ENCODE results near the gene FAM217B.

Gene FAM217B, protein sequence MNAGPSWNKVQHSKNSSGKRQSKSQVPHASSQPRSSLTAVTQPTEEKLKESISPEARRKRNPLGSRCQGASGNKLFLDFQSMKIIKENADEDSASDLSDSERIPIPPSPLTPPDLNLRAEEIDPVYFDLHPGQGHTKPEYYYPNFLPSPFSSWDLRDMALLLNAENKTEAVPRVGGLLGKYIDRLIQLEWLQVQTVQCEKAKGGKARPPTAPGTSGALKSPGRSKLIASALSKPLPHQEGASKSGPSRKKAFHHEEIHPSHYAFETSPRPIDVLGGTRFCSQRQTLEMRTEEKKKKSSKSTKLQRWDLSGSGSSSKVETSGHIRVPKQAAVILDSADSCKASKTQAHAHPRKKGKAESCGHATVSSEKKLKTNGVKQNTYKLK

DNA sequence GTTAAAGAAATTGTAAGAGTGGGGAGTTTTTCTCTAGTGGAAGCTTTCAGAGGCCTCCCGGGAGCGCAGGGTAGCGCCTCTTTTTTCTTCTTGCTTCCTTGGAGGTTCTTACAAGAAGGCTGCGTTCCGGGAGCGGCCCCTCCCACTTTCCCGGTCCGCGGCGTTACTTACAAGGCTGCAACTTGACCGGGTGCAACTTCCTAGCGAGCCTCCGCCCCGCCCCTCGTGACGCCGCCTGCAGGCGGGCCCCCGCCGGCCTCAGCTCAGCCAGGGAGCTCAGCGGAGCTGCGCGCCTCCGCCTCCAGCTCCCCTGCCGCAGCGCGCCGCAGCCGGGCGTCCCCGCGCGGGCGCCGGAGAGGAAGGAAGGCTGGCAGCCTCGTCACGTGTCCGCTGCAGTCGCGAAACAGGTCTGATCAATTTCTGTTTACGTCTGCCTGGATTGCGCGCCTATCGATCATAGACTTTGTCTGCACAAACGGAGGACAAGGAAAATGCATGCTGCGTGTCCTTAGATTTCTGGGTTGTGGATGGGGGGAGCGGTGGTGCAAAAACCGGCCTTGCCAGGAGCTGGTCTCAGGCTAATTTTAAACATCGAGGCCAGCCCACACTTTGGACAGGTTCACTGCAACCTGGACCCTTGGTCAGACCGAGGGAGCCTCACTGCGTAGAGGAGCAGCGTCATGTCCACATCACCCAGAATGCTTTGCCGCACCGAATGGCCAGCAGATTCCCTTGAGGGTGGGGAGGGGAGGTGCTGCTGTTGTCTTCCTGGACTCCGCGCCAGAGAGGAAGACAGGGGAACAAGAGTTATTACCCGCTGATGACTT, at the start of gene FAM217B, which contains the start of gene PPP1R3D:
Gene FAM217B, plus strand, starts transcription at position 261 of the 827 bp plus-strand sequence. CDS start 3,555 bp downstream, outside the sequence.
Gene PPP1R3D, minus strand, starts transcription at position 177 of the 827 bp plus-strand sequence. CDS start 374 bp downstream, outside the sequence.
- DNase-seq (ENCODE audit: low read depth in 2 of 2), result peak; percentile 76 to 89

DNA sequence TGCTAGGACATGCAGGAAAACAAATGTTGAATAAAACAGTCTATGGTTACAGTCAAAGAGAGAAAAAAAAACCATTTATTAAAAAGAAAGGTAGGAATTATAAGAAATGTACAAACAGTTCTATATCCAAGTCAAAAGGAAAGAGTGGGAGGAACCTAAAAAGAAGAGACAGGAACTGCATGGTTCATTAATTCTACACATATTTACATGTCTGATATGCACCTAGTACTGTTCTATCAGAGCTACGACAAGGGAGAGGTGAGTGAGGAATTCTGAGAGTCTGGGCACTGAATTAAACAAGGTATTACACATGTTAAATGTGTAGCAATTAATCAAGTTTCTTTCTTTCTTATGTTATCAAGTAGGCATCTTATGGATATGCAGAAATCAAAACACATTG, 48.6 kb upstream of the FAM217B start:
- no peak for DNase-seq (ENCODE audit: low read depth in 2 of 2)

DNA sequence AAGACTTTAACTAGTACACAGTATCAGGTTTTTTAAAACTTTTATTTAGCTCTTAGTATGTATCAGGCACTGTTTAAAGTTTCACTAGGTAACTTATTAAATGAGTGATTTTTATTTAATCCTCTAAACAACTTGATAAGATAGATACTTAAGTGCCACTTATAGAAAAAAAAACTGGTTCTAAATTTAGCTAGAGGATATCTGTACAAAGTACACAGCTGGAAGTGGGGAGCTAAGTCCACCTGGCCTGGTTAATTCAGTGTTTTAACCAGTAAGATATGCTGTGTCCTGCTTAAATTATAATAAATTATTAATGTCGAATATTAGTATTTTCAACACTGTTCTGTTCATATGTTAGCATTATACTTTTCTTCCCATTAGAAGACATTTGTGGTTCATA, 44.3 kb upstream of the FAM217B start:
- no peak for DNase-seq (ENCODE audit: low read depth in 2 of 2)

DNA sequence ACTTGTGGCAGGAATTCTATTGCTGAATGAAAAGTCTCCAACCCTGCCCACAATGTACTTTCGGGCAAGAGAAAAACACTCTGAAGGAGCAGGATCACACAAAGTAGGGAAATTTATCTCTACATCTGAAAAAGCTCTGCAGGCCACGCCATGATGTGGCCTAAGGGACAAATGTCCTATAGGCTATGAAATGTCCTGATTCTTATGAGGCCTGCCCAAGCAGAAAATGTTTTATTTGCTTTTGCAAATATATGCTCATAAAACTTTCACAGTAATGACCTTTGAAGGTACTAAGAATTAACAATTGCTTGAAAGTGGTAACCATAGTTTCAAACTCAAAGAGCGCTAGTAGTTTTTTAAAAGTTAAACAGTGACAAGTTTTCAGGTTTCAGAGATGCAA, 37.7 kb upstream of the FAM217B start:
- DNase-seq (ENCODE audit: low read depth in 2 of 2), result no peak

DNA sequence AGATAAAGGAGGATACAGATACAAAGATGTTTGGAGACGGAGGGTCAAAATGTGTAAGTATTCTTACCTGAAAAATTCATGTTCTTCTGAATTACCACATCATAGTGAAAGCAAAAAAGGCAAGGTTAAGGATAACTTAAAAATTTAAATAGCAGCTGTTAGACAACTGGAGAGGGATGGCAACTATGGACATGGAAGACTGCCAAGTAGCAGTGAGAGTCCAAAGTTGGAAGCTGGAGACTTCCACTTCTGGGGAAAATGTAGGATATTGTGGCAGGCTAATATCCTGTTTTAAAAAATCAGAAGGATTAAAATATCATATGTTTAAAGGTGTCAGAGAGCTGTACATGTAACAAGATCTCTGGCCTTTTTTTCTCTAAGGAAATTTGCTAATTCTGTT, 36.6 kb upstream of the FAM217B start:
- DNase-seq (ENCODE audit: low read depth in 2 of 2), result no peak

DNA sequence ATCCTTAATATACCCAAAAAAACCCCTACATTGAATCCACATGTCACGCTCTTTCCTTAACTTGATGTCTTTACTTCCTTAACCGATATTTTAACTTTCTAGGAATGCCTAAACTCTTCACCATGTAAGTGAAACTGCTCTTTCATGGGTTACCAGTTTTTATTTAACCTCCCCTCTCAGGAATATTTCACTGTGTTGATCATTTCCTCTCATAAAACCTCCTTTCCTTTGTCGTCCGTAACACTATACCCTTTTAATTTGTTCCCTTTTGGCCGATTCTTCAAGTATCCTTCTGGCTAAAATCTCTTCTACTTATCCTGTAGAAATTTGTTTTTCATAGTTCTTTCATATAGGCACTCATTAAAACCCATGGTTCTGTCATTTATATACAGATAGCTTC, 31.3 kb upstream of the FAM217B start:
- no peak for DNase-seq (ENCODE audit: low read depth in 2 of 2)

DNA sequence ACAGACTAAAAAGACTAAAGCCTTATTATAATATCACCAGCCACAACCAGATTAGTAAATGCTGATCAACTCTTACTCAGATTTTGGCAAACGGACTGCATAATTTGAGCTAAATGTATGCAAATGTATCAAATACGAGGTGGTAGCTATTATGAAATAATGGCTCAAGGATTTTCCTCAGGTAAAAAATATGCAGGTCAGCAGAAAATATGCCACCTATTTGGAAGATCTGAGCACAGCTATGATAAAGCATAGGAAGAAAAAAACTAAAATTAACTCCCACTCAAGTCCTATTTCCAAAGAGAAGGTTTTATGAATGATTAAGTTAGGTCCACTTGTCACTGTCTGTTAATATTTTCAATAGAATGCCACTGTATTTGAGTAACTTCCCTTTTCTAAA, 29.1 kb upstream of the FAM217B start:
- DNase-seq (ENCODE audit: low read depth in 2 of 2), result no peak

DNA sequence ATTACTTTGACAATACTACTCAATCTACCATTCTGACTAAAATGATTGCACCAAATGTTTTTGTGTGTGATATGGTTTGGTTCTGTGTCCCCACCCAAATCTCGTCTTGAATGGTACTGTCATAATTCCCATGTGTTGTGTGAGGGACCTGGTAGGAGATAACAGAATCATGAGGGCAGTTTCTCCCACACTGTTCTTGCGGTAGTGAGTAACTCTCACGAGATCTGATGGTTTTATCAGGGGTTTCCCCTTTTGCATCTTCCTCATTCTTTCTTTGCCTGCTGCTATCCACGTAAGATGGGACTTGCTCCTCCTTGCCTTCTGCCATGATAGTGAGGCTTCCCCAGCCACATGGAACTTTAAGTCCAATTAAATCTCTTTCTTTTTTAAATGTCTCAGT, 27.6 kb upstream of the FAM217B start:
- no peak for DNase-seq (ENCODE audit: low read depth in 2 of 2)

DNA sequence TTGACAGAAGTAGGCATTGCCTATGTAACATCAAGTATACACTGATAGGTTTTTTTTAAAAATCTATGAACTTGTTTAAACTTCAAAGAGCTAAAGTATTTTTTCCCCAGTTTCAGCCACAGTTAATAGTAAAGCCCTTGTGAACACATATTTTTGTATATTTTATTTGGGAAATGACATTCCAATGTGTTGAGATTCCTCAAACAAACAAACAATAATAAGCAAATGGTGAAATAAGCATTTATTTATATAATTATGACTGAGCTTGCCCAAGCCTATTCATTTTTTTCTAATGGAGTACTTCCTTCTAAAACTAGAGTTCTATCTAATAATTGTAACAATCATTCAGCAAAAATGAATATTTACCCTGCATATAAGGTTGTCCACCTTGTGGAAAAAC, 19.2 kb upstream of the FAM217B start:
- DNase-seq (ENCODE audit: low read depth in 2 of 2), result no peak

DNA sequence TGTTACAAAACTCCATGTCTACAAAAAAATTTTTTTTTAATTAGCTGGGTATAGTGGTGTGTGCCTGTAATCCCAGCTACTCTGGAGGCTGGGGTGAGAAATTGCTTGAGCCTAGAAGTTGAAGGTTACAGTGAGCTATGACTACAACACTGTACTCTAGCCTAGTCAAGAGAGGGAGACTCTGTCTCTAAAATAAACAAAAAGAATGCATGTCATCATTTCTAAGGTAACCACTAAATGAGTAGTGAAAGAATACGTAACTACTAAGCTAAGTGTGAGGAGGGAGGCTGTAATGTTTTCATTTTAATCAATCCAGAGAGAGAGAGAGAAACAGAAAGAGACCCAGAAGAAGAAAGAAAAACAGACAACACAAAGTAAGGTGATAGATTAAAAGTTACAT, 16.7 kb upstream of the FAM217B start:
- no peak for DNase-seq (ENCODE audit: low read depth in 2 of 2)

DNA sequence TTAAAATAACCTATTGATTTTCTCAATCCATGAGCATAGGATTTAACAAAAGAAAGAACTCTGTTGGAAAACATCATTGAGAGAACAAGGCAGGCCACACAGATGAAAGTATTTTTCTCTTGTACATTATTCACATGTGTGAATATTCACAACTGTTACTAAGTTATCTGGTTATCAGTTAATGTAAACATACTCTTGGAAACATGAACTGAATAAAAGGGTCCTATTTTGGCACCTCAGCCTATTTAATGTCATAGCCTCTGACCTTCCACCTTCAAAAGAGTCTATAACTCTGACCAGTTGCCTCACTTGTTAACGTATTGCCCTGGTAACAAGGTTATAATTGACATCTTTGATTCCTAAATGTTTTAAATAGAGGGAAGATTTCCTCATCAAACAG, 14.8 kb upstream of the FAM217B start:
- DNase-seq (ENCODE audit: low read depth in 2 of 2), result no peak

DNA sequence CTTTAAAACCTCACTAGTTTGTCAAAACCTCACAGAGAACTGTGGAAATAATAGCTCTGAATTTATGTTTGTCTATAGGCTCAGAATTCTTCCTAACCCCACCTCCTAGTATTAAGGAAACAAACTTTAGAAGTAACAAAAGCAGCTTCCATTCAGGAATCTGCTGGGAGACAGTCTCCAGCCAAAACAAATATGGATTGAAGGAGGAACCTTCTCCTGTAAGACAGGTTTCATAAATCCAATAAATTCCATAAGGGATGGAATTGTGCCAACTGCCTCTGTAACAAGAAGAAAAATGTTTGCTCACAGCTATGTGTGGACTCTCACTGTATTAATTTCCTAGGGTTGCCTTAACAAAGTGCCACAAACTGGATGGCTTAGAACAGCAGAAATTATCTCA, 14.3 kb upstream of the FAM217B start:
- no peak for DNase-seq (ENCODE audit: low read depth in 2 of 2)

DNA sequence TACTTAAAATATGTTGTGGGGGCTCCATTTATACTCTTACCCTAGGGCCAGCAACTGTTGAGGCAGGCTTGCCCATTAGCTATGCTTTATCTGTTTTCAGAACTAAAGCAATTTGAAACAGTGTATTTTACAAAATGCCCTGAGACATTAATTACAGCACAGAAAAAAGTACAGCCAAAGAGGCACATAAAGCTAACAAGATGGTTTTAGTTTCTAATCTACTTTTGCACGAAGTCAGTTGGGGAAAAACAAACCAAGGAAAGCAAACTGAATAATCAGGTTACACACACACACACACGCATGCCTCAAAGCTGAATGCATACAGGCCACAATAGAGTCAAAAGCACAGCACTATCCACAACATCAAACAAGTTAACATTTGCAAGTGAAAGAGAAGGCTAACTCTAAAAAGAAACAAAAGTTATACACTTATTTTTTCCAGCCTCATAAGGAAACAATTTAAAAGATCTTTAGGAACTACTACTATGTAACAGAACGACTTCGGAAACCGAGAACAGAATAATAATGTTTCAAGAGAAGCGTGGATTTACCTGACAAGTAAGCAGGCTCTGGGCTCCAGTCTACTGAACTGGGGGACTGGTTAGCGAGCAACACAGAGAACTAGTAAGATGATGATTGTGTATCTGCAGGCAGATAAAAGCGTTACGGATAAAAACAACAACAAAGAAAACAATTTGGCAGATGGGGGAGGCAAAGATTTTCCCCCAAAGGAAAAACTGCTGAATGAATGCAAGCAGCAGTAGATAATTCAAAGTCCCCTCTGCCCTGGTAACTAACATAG, 8.5 kb upstream of the FAM217B start:
- DNase-seq (ENCODE audit: low read depth in 2 of 2), result no peak

DNA sequence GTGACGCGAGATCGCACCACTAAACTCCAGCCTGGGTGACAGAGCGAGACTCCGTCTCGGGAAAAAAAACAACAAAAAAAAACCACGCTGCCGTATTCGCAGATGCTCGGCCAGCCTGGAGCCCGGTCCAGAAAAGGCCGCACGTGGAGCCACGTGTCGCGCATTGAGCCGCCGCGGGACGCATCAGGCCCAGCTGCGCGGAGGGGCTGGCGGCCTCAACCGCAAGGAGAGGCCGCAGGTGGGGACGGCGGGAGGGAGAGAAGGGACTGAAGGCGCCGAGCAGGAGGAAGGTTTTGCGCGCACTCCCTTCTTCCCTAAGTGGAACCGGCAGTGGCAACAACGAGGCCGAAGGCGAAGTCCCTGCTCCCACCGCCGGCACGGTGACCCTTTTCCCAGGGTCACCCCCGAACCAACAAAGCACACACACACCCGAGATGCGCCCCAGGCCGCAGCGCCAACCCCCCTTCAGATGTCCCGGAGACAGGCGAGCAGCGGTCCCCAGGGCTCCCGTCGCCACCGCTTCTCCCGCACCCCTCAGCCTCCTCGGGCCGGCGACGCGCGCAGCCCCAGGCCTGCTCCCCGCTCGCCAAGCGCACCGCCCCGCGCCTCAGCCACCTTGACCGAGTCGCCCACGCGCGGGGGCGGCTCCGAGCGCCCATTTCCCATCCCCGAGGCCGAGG, 7.4 kb upstream of the FAM217B start:
- no peak for DNase-seq (ENCODE audit: low read depth in 2 of 2)

DNA sequence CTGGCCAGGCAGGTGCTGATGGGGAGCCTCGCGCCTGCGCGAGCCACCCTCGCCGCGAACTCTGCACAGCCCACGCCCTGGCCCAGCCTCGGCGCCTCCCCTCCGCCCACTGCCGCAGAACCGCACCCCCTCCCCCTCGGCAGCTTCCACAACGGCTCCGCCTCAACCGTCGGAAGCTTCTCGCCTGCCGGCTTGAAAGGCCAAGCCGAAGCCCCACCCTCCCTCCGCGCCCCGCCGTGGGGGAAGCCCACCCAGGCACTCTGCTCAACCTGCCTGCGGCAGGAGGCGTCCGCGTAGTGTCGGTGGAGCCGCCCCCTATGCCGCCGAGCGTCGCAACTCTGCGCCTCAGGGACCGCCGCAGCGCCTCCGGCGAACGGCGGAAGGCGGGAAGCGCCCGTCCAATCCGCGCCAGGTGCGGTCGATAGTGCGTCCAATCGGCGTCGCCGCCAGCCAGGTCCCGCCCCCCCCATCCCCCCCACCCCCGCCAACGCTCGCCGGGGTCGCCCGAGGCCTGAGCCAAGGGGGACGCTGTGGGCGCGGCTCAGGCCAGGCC, 6.8 kb upstream of the FAM217B start, which contains the start of gene SYCP2:
Gene SYCP2, minus strand, starts transcription at position 342 of the 553 bp plus-strand sequence. CDS start 11,224 bp downstream, outside the sequence.
- peak; percentile 43 to 52 for DNase-seq (ENCODE audit: low read depth in 2 of 2)

DNA sequence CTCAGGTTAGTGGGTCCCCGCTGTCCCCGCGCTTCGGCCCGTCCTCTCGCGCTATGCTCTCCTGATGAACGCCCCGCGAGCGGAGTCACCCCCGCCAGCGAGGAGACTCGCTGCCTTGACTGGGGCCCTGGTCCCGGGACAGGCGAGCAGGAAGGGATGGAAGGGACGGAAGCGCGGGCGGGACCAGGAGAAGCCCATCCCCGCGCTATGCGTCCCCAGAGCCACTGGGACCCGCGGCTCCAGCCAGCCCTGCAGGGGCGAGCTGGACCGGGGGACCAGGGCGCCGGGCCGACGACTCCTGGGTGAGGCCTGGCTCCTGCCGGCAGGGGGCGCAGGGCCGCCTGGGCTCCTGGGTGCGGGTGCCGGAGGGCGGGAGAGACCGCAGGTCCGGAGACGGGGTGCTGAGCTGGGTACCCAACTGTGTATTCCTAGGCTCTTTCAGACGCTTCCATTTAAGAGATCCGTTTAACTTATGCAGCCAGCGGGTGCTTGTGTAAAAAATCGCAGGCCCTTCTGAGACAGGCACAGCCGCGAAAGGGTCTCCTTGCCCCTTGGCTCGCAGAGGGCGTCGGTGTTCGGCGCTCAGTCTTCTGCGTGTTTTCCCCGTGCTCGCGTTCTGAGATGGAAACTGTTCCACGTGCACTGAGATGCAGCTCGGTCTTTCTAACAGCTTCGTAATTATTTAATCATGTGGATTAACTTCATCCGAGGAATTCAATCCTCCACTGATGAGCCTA, 6.2 kb upstream of the FAM217B start:
- peak; percentile 66 to 80 for DNase-seq (ENCODE audit: low read depth in 2 of 2)

DNA sequence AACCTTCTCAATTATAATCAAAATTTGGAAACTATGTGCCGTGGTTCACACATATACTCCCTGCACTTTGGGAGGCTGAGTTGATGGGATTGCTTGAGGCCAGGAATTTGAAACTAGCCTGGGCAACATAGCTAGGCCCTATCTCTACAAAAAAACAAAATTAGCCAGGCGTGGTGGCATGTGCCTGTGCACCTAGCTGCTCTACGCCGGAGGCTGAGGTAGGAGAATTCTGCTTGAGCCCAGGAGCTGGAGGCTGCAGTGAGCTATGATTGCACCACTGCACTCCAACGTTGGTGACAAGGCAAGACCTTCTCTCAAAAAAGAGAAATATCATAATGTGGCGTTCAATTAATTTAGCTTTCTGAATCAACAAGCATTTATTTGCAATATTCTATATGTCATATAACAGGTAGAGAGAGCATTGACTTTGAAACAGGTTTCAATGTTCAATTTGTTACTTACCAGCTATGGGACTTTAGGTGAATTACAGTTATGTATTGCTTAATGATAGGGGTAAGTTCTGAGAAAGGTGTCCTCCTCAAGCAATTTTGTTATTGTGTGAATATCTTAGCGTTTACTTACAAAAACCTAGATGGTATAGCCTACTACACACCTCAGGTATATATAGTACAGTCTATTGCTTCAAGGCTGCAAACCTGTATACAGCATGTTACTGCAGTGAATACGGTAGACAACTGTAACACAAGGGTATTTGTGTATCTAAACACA, 4.6 kb upstream of the FAM217B start:
- no peak for DNase-seq (ENCODE audit: low read depth in 2 of 2)

DNA sequence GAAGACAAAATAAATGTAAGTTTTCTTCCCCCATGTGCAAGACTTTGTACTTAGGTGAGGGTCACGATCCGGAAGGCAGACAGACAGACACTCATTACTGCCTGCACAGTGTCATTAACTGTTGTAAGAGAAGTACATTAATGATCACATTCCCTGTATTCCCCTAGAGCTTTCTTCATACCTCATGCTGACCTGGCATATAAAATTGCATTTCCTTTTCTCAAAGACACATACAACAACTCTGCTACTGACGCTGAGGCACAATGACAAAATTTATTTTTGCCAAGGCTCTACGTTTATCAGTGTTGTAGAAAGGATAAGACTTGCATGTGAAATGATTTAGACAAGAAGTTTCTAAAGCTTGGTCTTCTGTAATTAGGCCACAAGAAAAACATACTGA, 3.8 kb upstream of the FAM217B start:
- no peak for DNase-seq (ENCODE audit: low read depth in 2 of 2)

DNA sequence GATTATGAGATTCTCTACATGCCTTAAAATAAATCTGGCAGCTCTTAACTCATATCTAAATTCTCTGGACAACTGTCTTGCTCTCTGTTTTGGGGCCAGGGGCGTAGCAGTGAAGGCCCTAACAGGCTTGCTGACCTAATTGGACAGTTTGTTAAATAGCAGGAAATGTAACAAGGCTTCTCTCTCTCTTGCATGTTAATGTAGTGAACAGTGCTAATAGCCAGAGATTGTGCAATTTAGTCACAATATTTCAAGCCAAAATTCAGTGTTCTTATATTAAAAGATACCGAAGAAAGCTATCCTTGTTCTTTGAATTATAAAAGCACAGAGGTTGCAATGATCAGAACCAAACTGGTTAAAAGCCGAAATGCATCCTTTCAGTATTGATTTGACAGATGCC, 3.0 kb upstream of the FAM217B start:
- DNase-seq (ENCODE audit: low read depth in 2 of 2), result no peak

DNA sequence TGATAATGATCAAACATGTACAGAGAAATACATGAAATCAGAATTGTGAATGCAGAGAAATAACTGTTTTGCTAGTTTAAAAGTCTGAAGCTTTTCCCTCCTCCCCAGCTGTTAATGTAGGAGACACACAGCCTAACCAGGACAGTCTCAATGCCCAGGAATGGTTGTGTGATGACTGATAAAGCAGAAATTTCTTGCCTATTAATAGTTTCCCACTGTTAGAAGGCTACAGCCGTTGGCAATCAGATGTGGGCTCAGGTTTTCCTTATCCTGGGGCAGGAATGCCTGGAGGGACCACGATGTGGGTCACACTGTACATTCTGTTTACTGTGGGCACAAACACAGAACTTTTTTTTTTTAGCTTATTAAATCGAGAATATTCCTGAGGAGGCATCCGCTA, 2.0 kb upstream of the FAM217B start:
- DNase-seq (ENCODE audit: low read depth in 2 of 2), result no peak

Data from stimulated activated CD4-positive, alpha-beta T cell treated with anti-CD3 and anti-CD28 coated beads, Interleukin-1b, Interleukin-23, amount 100 ng/mL, for 4 hours (primary cell).